Right atrium auricular region (tissue), 2 donors: ENCODE results near the gene UNC119B. TPM values are rescaled to one million over a fixed set of nuclear protein-coding genes. Genes with fewer than 3 reads are reported as not detected.

Experiments
- DNase-seq: peaks from one replicate; pipeline ENCODE4 v3.0.0-alpha.2; 2019; ENCODE audit warnings: low spot score
- H3K27ac ChIP-seq, 2 donors: fragments of 200-600 bp; sonication (generic); 1 replicate in 1 of 2; 2 replicates in 1 of 2; pipeline ENCODE4 v1.5.1; 2016 to 2019
- H3K27me3 ChIP-seq, 2 donors: fragments of 200-600 bp; sonication (generic); one replicate each; pipeline versions ENCODE4 v1.5.1 to v1.6.0; 2017 to 2019
- H3K36me3 ChIP-seq: fragments of 200-600 bp; sonication (generic); one replicate; pipeline ENCODE4 v1.5.1; 2016
- H3K4me1 ChIP-seq, 2 donors: fragments of 200-600 bp; sonication (generic); one replicate each; pipeline versions ENCODE4 v1.5.1 to v1.6.0; 2017 to 2019
- H3K4me3 ChIP-seq, 2 donors: fragments of 200-600 bp; sonication (generic); 1 replicate in 1 of 2; 2 replicates in 1 of 2; pipeline ENCODE4 v1.5.1; 2017 to 2019; ENCODE audit warnings: mild to moderate bottlenecking in 1 of 2, moderate library complexity in 1 of 2
- H3K9me3 ChIP-seq, 2 donors: fragments of 200-600 bp; sonication (generic); one replicate each; pipeline ENCODE4 v1.5.1; 2019
- total RNA-seq, 2 donors: library from RNA; depleted of rRNA; stranded (reverse); fragments of >200 nt; gene quantifications; one replicate each; pipeline ENCODE4 v1.1.0, GENCODE V29; 2016
- TF ChIP-seq, protein P1 (sequence below), 2 donors: fragments of 200-600 bp; sonication (generic); IDR thresholded peaks; one replicate each; pipeline ENCODE4 v1.5.1; 2019; ENCODE audit warnings: antibody characterized with exemption in 2 of 2

UNC119B gene
- total RNA-seq, 2 donors from 2014 or later = 8.9 to 13.1 TPM

GRCh38 chr12:120735181-120735580 is 24.9 kb downstream of the UNC119B start:
- TF ChIP-seq, protein P1, sequence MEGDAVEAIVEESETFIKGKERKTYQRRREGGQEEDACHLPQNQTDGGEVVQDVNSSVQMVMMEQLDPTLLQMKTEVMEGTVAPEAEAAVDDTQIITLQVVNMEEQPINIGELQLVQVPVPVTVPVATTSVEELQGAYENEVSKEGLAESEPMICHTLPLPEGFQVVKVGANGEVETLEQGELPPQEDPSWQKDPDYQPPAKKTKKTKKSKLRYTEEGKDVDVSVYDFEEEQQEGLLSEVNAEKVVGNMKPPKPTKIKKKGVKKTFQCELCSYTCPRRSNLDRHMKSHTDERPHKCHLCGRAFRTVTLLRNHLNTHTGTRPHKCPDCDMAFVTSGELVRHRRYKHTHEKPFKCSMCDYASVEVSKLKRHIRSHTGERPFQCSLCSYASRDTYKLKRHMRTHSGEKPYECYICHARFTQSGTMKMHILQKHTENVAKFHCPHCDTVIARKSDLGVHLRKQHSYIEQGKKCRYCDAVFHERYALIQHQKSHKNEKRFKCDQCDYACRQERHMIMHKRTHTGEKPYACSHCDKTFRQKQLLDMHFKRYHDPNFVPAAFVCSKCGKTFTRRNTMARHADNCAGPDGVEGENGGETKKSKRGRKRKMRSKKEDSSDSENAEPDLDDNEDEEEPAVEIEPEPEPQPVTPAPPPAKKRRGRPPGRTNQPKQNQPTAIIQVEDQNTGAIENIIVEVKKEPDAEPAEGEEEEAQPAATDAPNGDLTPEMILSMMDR (IDR thresholded peaks at IDR 0.05) = no peak
- Histone ChIP-seq H3K27me3 (no peaks in the 10 kb centered on the region), H3K4me3 (no peak overlapping the region), H3K27ac (no peak overlapping the region), H3K9me3 (no peaks in the 10 kb centered on the region), H3K4me1 (no peaks in the 10 kb centered on the region), H3K36me3 (peaks cover 31% of the 10 kb centered on the region)
- no peak for DNase-seq

- Histone ChIP-seq H3K27me3 (no peaks in the 10 kb centered on the region), H3K27ac (no peak overlapping the region), H3K4me1 (no peaks in the 10 kb centered on the region), H3K9me3 (no peaks in the 10 kb centered on the region), H3K36me3 (peaks cover 23% of the 10 kb centered on the region), H3K4me3 (no peak overlapping the region)
- no peak for DNase-seq
- TF ChIP-seq, protein P1 (IDR thresholded peaks at IDR 0.05) = no peak
Measured at GRCh38 chr12:120736404-120737331, 26.4 kb downstream of the UNC119B start.

GRCh38 chr12:120737557-120738251 is 27.4 kb downstream of the UNC119B start:
- Histone ChIP-seq H3K9me3 (no peaks in the 10 kb centered on the region), H3K27ac (no peak overlapping the region), H3K4me1 (no peaks in the 10 kb centered on the region), H3K27me3 (no peaks in the 10 kb centered on the region), H3K36me3 (peaks cover 23% of the 10 kb centered on the region), H3K4me3 (no peak overlapping the region)
- no peak for DNase-seq
- TF ChIP-seq, protein P1 (IDR thresholded peaks at IDR 0.05) = peak in 1 of 2 donors; percentile 24

- no peak overlapping the region for H3K4me3 ChIP-seq
- no peak overlapping the region for H3K27ac ChIP-seq
- no peak for DNase-seq
Measured at GRCh38 chr12:120738252-120739030, 28.2 kb downstream of the UNC119B start.

More at GRCh38 chr12:120738252-120739030, 28.2 kb downstream of the UNC119B start:
- H3K27me3 ChIP-seq = no peaks in the 10 kb centered on the region
- H3K4me1 ChIP-seq = no peaks in the 10 kb centered on the region
- TF ChIP-seq, protein P1 (IDR thresholded peaks at IDR 0.05) = no peak
- H3K36me3 ChIP-seq = peaks cover 23% of the 10 kb centered on the region
- no peaks in the 10 kb centered on the region for H3K9me3 ChIP-seq
